GM18505 (cell line): ENCODE results near the gene SPSB1.
A peak's percentile ranks its signal among the peaks of the same experiment; 100 is the strongest.

ENCODE experiments used
- ATAC-seq: cut with Tn5 transposase; IDR thresholded peaks from one replicate; pipeline ENCODE4 v1.9.1; 2021; ENCODE audit not compliant: unreplicated experiment
- POLR2A ChIP-seq: IDR thresholded peaks from 4 replicates; pipeline ENCODE4 v1.6.1; 2011; ENCODE audit warnings: borderline replicate concordance; ENCODE audit not compliant: insufficient read depth, insufficient read length; ENCODE audit errors: extremely low read depth

SPSB1 gene

DNA sequence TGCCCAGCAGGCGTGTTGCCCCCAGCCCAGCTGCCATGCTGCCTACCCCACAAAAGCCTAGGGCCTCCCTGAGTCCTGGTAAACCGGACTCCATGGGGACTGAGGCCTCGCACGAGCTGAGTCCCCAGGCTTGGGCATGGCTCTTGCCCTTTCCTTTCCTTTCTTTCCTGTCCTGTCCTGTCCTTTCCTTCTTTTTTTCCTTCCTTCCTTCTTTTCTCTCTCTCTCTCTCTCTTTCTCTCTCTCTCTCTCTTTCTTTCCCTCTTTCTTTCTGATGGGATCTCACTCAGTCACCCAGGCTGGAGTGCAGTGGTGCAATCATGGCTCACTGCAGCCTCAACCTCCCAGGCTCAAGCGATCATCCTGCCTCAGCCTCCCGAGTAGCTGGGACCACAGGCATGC lies 104.4 kb downstream of the SPSB1 start:
- ATAC-seq = no peak
- TF ChIP-seq POLR2A = no peak

DNA sequence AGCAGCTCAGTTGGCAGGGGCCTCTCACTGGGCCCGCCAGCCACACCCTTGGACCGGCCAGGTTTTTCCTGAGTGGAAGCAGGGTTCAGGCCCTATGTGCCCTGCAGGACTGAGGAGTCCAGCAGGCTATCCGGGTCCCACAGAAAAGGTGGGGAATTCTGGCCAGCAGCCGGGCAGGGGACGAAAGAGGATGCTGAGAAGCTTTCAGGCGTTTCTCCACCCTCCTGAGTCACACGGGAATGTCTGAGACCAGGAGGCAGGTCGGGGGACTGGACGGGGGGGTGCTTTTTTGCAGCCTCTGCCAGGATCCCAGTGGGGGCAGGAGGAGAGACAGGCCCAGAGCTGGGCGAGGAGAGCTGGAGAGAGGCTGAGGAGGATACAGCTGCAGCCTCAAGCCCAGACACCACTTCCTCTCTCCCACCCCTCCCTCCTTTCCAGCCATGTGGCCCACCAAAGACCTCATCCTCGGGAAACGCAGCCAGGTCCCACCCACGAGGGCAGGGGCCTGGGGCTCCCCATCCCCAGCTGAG lies 105.4 kb downstream of the SPSB1 start:
- ATAC-seq = no peak
- TF ChIP-seq POLR2A = no peak

DNA sequence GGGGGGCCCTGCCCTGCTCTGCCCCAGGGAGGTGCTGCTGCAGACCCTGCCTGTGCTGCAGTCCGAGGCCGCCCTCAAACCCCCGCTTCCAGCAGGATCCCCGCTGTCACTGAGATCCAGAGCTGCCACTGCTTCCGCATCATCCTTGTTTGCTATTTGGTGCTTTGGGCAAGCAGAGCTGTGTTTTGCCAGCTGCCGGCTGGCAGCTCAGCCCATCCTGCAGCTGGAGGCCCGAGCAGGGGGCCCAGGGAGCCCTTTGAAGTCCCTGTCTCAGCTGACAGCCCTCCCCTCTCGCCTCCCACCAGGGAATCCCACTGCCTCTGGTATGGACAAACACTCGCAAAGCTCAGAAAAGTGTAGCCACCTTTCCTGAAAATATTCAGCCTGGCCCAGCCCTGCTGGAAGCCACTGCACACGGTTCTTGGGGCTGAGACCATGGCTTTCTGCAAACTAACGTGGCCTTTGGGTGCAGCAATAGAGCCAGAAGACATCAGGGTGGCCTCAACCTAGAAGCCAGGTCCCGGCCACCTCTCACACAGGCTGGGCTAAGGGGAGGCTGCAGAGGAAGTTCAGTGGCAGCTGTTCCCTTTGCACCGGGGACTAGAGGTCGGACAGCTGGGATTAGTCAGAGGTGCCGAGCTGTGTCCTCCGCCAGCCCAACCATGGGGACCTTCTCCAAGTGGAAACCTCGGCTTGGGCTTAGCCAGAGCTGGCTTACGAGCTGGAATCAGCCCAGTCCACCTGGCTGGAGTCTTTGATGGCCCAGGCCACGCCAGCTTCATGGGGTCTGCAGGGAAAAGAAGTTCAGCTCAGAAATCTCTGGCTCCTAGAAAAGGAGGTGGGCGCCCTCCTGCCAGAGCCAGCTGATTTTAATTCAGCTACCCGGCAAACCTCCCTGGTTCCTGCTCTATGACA lies 107.1 kb downstream of the SPSB1 start:
- no peak for TF ChIP-seq POLR2A
- no peak for ATAC-seq

DNA sequence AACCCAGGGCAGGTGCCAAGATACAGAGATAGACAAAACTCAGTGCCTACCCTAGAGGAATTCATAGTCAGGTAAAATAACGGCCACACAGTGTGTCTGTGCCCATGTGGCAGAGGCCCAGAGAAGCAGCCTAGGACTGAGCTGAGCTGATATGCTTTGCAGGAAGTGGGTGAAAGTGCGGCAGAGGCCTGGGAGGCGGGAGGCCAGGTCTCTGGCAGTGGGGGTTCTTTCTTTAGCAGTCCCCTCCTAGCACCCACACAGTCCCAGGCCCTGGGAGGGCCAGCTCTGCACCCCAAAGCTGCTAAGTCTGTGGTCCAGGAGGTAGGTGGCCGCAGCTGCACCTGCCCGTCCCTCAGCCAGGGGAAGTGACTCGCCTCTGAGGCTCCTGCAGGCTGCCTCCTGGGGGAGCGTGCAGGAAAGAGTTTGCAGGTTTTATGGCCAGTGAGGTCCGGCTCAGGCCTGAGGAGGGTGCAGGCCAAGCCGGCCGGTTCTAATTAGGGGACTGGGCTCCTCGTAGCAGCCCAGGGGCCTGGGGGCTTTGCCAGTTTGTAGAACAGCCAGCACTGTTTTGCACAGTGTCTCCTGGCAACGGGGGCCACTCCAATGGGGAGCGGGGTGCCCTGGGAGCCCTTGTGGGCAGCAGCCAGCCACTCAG lies 107.9 kb downstream of the SPSB1 start:
- ATAC-seq = no peak
- no peak for TF ChIP-seq POLR2A

DNA sequence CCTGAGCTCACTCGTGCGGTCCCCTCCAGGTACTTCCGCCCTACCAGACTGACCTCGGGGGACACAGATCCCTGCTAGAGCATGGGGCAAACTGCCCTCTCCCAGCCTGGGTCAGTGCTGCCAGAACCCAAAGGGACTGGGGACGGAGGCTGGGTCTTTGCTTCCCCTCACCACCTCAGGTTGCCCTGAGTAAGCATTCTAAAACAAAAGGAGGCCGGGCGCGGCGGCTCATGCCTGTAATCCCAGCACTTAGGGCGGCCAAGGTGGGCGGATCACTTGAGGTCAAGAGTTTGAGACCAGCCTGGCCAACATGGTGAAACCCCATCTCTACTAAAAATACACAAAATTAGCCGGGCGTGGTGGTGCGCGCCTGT lies 108.4 kb downstream of the SPSB1 start:
- no peak for TF ChIP-seq POLR2A
- ATAC-seq = no peak

DNA sequence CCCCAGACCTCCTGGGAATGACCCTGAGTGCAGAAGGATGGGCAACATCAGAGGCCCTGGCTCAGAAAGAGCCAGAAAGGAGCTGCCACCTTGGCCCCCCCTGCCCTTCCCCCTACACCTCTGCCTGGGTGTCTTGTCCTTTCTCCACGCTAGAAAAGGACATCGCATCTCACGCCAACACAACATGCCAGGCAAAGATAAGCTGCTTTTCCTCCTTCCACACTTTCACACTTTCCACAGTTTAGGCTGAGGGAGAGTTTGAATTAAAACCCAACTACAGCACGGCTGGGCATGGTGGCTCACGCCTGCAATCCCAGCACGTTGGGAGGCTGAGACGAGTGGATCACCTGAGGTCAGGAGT lies 109.5 kb downstream of the SPSB1 start:
- ATAC-seq = no peak

DNA sequence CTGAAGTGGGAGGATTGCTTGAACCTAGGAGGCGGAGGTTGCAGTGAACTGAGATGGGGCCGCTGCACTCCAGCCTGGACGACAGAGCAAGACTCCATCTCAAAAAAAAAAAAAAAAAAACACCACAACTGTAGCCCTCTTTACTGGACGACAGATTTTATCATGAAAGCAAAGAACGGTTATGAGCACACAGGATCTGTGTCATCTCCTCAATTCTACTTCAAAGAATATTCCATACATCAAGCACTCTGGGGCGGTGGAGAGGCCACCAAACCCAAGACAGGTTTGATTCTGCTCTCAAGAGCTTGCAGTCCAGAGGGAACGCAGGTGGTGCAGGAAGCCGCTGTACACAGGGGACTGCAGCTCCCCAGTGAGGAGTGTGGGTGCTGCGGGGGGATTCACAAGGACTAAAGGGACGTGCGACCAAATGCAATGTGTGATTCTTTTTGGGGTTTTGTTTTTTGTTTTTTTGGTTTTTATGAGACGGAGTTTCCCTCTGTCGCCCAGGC lies 110.1 kb downstream of the SPSB1 start:
- ATAC-seq = no peak
- no peak for TF ChIP-seq POLR2A

More for the DNA sequence above, 109.5 kb downstream of the SPSB1 start:
- no peak for TF ChIP-seq POLR2A

DNA sequence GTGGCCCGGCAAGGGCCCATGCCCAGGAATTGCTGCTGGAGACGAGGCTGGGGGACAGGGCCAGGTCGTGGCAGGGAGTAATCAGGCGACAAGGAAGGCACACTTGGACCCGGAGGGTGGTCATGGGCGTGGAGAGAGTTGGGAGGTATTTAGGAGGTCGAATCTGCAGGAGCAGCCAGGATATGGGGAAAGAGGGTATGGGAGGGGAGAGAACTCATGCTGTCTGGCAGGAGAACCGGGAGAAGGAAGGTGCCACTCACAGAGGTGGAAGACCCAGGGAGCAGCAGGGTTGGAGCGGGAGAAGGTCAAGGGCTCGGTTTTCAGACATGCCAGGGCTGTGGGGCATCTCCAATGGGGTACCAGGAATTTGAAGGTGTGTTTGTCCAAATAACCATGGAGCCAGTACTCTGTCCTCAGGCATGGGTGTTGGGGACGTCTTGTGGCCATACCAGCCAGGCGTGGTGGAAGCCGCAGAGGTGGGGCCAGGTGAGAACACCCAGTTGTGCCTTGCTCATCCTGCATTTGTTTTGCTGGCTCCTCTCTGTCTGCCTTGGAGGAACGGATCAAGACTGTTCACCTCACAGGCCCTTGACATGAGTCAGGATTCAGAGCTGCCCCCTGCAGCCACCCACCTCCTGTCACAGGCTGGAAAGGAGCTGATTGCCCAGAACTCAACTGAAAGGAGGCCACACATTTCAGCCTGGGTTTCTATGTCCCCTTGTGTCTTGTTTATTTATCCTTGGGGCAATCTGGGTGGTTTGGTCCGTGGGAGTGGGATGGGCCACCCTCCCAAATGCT lies 111.6 kb downstream of the SPSB1 start:
- no peak for TF ChIP-seq POLR2A
- ATAC-seq = no peak

DNA sequence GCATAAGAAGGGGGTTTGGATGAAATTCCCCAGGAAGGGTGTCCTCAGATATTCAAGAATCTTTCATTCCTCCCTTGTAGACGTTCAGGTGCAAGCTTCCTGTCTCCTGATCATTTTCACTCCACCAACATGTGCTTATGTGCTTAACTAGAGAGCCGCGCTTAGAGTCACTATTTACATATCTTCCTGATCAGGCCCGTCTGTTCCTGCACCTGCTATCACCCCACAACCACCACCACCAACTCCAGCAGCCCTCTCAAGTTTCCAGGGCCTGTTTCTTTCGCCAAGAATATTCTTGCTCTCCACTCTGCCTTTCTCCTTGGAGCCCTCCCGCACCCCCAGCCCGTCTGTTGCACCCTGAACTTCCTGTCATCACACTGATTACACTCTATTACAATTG lies 113.4 kb downstream of the SPSB1 start:
- TF ChIP-seq POLR2A = no peak
- ATAC-seq = no peak

DNA sequence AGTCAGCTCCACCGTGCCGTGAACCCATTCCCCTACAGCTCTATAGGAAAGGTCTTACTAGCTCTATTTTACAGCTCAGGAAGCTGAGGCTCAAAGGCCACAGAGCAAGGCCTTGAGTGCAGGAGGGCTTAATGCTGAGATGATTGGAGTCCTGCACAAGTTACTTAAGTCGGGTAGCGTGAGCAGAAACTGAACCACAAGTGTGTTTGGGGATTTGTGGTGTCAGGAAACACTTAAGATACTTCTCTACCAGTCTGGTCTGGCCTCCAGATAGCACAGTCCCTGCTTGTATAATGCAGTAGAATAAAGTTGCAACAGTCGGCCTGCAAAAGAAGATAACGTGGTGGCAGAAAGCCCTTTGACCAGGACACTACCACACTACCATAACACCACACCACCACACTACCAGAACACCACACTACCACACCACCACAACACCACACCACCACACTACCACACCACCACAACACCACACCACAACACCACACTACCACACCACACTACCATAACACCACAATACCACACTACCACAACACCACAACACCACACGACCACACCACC lies 118.1 kb downstream of the SPSB1 start:
- no peak for TF ChIP-seq POLR2A

DNA sequence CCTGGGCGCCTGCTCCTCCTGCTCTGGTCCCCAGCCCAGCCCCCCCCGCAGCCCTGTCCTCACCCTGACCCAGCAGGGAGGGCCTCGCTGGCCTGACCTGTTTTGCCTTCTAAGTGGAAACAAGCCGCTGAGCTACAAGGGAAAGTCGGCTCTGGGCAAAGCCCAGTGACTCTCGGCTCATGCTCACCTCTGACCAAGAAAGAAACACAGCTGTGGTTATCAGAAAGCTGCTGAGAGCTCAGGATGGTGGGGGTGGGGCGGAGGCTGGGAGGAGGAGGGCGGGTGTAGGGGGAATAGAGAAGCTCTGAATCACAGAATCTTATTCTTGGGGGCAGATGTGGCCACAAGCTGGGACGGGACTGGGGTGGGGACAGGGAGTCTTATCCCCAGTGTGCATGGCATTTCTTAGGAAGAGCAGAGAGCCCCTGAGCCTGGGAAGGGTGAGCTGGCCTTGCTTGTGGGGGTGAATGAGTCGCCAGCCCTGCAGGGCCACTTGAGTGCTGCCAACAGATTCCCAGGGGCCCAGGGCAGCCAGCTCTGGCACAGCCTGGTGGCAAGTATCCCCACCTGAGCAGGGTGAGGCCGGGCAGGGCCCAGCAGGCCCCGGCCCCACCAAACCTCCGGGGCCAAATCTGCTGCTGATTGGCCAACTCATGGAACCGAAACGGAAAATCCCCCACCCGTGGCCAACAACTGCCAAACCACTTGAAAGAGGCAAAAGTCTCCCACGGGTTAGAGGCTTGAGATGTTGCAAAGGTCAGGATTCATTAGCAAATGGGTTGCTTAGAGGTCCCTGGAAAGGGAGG lies 120.6 kb downstream of the SPSB1 start:
- peak; percentile 48 for ATAC-seq
- TF ChIP-seq POLR2A = no peak

More for the DNA sequence above, 118.1 kb downstream of the SPSB1 start:
- no peak for ATAC-seq

DNA sequence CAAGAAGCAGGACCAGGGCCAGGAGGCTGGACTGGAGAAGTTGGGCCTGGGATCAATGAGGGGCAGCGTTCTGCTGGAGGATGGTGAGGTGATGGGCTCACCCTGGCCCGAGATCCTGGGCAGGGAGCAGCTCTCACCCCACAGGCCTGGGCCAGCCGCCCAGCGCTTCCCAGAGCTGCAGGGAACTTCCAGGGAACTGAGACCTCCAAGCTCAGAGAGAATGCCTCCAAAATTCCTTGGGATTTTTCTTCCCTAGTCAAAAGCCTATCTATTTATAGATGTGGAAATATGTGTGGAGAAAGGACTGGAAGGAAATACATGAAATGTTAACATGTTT lies 121.2 kb downstream of the SPSB1 start:
- peak; percentile 13 for ATAC-seq
- TF ChIP-seq POLR2A = no peak
